Activated naive CD8-positive, alpha-beta T cell treated with anti-CD3 and anti-CD28 coated beads for 36 hours (primary cell): ENCODE data around the gene NSL1. TPM values are rescaled to one million over a fixed set of nuclear protein-coding genes. Genes with fewer than 3 reads are reported as not detected.
"Not testable (repeated sequence)": the region's sequence is repeated elsewhere in the genome, so short reads cannot be mapped to it uniquely, and the experiment has no call there.

Source experiments
- DNase-seq: peaks from one replicate; pipeline ENCODE4 v3.0.0; 2021
- H3K27ac Mint-ChIP-seq: one replicate; pipeline ENCODE4 v1.8.0; 2022; ENCODE audit warnings: mild to moderate bottlenecking, moderate library complexity, mixed read lengths
- H3K27me3 Mint-ChIP-seq: one replicate; pipeline ENCODE4 v1.8.0; 2022; ENCODE audit warnings: mild to moderate bottlenecking, mixed read lengths
- H3K36me3 Mint-ChIP-seq: one replicate; pipeline ENCODE4 v1.8.0; 2021; ENCODE audit warnings: mild to moderate bottlenecking, mixed read lengths
- H3K4me1 Mint-ChIP-seq: one replicate; pipeline ENCODE4 v1.8.0; 2021; ENCODE audit warnings: mixed read lengths
- H3K4me3 Mint-ChIP-seq: one replicate; pipeline ENCODE4 v1.8.0; 2022; ENCODE audit warnings: mild to moderate bottlenecking, moderate library complexity, mixed read lengths
- H3K9me3 Mint-ChIP-seq: one replicate; pipeline ENCODE4 v1.8.0; 2022; ENCODE audit warnings: mixed read lengths
- total RNA-seq, 2 experiments: library from RNA; stranded (reverse); gene quantifications; one replicate each; pipeline ENCODE4 v1.2.3, GENCODE V29; 2021

The NSL1 gene
- total RNA-seq, 2 experiments from 2014 or later = 35.7 to 36.7 TPM

DNA sequence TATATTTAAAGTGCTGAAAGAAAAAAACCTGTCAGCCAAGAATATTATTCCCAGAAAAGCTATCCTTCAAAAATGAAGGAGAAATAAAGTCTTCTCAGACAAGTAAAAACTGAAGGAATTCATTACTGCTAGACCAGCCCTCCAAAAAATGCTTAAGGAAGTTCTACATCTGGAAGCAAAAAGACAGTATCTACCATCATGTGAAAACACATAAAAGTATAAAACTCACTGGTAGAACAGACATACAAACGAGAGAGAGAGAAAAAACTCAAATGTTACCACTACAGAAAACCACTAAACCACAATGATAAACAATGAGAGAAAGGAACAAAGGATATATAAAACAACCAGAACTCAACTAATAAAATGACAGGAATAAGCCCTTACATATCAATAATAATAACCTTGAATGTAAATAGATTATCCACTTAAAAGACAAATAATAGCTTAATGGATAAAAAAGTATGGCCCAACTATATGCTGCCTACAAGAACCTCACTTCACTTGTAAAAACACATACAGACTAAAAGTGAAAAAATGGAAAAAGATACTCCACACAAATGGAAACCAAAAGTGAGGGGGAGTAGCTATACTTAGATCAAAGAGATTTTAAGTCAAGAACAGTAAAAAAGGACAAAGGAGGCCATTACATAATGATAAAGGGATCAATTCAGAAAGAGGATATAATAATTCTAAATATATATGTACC is 22.0 kb downstream of the NSL1 start:
- Mint-ChIP-seq H3K4me1 (peaks cover 47% of the 10 kb centered on the region), H3K27ac (peak overlapping the region; percentile 54), H3K27me3 (no peaks in the 10 kb centered on the region), H3K36me3 (peaks cover 80% of the 10 kb centered on the region), H3K4me3 (peak overlapping the region; percentile 1), H3K9me3 (peaks cover 51% of the 10 kb centered on the region)
- no peak for DNase-seq

DNA sequence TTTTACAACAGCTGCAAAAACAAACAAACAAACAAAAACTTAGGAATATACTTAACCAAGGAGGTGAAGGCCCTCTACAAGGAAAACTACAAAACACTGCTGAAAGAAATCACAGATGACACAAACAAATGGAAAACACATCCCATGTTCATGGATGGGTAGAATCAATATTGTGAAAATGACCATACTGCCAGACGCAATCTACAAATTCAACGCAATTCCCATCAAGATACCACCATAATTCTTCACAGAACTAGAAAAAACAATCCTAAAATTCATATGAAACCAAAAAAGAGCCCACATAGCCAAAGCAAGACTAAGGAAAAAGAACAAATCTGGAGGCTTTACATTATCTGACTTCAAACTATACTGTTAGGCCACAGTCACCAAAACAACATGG is 24.8 kb downstream of the NSL1 start:
- H3K4me3 Mint-ChIP-seq, H3K27me3 Mint-ChIP-seq, DNase-seq: not testable (repeated sequence)
- Mint-ChIP-seq H3K36me3 (peaks cover 65% of the 10 kb centered on the region), H3K9me3 (peaks cover 47% of the 10 kb centered on the region), H3K27ac (peak overlapping the region; percentile 52), H3K4me1 (peaks cover 41% of the 10 kb centered on the region)

DNA sequence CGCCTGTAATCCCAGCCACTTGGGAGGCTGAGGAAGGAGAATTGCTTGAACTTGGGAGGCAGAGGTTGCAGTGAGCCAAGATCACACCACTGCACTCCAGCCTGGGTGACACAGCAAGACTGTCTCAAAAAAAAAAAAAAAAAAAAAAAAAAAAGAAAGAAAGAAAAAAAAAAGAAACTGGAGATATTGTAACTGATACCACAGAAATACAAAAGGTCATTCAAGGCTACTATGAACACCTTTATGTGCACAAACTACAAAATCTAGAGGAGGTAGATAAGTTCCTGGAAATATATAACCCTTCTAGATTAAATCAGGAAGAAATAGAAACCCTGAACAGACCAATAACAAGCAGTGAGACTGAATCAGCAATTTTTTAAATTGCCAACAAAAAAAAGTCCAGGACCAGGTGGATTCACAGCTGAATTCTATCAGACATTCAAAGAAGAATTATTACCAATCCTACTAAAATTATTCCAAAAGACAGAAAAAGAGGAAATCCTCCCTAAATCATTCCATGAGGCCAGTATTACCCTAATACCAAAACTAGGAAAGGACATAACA is 26.8 kb downstream of the NSL1 start:
- Mint-ChIP-seq H3K36me3 (peaks cover 53% of the 10 kb centered on the region), H3K4me1 (peaks cover 33% of the 10 kb centered on the region), H3K9me3 (peaks cover 33% of the 10 kb centered on the region)
- not testable (repeated sequence) for H3K27ac Mint-ChIP-seq, H3K27me3 Mint-ChIP-seq, H3K4me3 Mint-ChIP-seq, DNase-seq

DNA sequence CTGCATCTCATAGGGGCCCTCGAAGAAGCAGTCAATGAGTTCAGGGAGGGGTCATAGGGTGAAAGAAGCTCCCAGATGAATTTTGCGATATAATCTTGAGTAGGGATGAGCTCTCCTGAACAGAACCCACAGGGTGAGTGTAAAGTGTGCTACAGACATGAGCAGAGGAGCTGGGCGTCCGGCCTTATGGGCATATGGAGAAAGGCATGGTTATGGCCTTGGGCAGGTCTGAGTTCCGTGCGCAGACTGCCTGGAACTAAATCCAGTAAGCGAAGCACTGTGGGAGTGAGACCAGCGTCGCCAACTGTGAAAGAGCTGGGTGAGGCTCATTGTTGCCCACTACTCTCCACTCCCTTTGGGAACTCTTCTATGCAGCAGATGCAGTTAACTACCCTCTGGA is 28.7 kb downstream of the NSL1 start:
- H3K27me3 Mint-ChIP-seq = no peaks in the 10 kb centered on the region
- H3K27ac Mint-ChIP-seq = no peak overlapping the region
- peaks cover 23% of the 10 kb centered on the region for H3K4me1 Mint-ChIP-seq
- peaks cover 41% of the 10 kb centered on the region for H3K36me3 Mint-ChIP-seq
- no peak overlapping the region for H3K4me3 Mint-ChIP-seq
- H3K9me3 Mint-ChIP-seq = peaks cover 20% of the 10 kb centered on the region
- no peak for DNase-seq

DNA sequence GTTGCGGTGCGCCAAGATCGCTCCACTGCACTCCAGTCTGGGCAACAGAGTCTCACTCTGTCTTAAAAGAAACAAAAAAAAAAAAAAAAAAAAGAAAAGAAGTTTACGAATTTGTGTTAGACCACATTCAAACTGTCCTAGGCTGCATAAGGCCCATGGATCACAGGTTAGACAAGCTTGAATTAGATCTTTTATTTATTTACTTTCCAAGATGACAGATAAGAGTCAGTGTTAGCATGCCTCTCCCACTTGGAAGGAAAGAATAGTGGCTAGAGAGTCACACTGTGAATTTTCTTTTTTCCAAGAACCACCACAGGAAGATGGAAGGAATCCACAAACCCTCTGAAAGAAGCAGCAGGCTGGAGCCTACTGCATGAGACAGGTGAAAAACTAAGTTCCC is 29.3 kb downstream of the NSL1 start:
- no peak for DNase-seq
- peaks cover 36% of the 10 kb centered on the region for H3K36me3 Mint-ChIP-seq
- no peaks in the 10 kb centered on the region for H3K27me3 Mint-ChIP-seq
- H3K27ac Mint-ChIP-seq = no peak overlapping the region
- H3K9me3 Mint-ChIP-seq = peaks cover 14% of the 10 kb centered on the region
- peaks cover 23% of the 10 kb centered on the region for H3K4me1 Mint-ChIP-seq
- no peak overlapping the region for H3K4me3 Mint-ChIP-seq

DNA sequence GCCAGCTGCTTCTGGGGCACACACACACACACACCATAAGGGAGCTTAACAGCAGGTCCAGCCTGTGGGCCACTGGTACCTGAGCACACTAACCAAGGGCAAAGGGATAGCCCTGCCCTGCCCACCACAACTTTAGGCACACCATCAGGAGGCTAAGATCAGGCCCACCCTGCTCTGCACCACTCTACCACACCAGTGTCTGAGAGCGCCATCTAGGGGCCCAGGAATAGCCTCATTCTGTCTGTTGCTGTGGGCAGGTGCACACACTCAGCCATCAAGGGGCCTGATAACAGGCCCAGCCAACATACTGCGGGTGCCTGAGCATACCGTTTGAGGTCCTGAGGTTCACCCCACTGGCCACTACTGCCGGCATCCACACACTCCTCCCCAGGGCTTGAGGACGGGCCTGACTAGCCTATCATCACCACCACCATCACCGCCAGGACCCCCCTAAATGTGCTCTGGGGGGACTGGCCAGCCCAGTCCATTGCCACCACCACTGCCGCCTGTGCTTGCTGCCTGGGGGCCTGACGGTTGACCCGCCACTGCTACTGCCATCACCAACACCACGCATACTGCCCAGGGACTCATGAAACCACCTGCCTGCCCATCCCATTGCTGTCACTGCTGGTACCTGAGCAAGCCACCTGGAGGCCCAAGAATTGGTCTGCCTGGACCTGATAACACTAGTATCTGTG is 31.3 kb downstream of the NSL1 start:
- H3K9me3 Mint-ChIP-seq = peaks cover 3% of the 10 kb centered on the region
- DNase-seq = peak; percentile 66
- no peak overlapping the region for H3K27ac Mint-ChIP-seq
- H3K4me1 Mint-ChIP-seq = peaks cover 23% of the 10 kb centered on the region
- peaks cover 21% of the 10 kb centered on the region for H3K36me3 Mint-ChIP-seq
- H3K4me3 Mint-ChIP-seq = no peak overlapping the region
- no peaks in the 10 kb centered on the region for H3K27me3 Mint-ChIP-seq

DNA sequence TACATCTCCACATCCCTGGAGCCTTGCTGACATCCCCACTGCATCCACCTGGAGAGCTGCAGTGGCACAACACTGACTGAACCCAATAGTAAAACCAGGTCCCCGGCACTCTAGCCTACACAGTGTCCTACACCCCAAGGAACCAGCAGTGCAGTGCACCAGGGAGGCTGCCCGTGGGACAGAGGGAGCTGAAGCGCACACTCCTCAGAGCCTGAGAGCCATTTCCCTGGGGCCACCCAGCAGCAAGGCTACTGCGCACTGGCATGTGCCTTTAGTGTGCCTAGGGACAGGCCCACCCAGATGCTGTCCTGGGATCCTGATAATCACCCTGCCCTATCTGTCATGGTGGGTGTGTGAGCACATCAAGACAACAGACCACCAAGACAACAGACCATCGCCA is 31.9 kb downstream of the NSL1 start:
- DNase-seq = no peak
- Mint-ChIP-seq H3K27me3 (no peaks in the 10 kb centered on the region), H3K36me3 (peaks cover 15% of the 10 kb centered on the region), H3K4me3 (no peak overlapping the region), H3K27ac (no peak overlapping the region), H3K9me3 (no peaks in the 10 kb centered on the region), H3K4me1 (peaks cover 23% of the 10 kb centered on the region)

DNA sequence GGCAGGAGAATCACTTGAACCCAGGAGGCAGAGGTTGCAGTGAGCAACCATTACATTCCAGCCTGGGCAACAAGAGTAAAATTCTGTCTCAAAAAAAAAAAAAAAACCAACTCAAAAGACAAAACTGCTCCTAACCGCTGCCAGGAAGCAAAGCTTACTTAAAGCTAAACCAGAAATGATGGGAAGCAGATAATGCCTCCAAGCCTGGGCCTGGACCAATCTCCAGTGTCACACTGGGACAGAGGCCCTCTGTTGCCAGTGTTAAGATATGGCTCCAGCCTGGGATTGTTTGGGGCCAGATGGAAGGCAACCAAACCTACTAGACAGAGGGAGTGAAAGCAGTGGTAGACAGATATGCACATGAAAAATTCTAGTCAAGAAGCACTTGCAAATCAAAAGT is 36.9 kb downstream of the NSL1 start:
- Mint-ChIP-seq H3K27ac (no peak overlapping the region), H3K9me3 (no peaks in the 10 kb centered on the region), H3K4me3 (no peak overlapping the region), H3K36me3 (peaks cover 8% of the 10 kb centered on the region), H3K4me1 (peaks cover 51% of the 10 kb centered on the region), H3K27me3 (no peaks in the 10 kb centered on the region)
- DNase-seq = no peak

DNA sequence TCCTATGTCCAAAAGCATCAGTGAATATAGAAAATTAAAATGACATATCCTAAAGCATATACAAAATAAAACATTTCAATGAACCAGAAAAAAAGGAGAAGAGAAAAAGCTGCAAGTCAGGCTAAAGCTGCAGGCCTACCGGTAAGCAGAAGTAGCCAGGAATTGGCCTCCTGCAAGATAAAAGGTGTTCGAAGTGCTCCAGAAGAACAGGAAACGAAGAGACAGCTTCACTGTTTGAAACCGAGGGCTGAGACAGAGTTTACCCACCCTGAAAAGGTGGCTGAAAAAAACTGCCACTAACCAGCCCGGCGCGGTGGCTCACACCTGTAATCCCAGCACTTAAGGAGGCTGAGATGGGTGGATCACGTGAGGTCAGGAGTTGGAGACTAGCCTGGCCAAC is 37.4 kb downstream of the NSL1 start:
- Mint-ChIP-seq H3K36me3 (peaks cover 8% of the 10 kb centered on the region), H3K9me3 (no peaks in the 10 kb centered on the region), H3K4me1 (peaks cover 53% of the 10 kb centered on the region), H3K4me3 (peak overlapping the region; percentile 0), H3K27ac (peak overlapping the region; percentile 72), H3K27me3 (no peaks in the 10 kb centered on the region)
- no peak for DNase-seq

DNA sequence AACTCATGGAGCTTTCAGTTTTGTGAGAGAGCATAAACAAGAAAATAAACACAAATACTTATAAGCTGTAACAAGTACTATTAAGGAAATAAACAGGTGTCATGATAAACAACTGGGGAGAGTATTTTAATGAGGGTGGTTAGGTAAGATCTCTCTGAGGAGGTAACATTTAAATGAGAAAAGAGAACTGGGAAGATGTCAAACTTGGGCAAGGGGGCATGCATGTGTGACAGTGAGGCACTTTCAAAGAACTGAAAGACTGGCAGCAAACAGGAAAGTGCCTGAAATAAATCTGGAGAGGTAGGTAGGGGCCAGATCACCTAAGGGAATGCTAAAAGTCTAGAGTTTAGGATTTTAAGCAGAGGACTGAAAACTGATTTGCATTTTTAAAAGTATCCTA is 37.8 kb downstream of the NSL1 start:
- Mint-ChIP-seq H3K4me3 (peak overlapping the region; percentile 0), H3K27ac (peak overlapping the region; percentile 72)

DNA sequence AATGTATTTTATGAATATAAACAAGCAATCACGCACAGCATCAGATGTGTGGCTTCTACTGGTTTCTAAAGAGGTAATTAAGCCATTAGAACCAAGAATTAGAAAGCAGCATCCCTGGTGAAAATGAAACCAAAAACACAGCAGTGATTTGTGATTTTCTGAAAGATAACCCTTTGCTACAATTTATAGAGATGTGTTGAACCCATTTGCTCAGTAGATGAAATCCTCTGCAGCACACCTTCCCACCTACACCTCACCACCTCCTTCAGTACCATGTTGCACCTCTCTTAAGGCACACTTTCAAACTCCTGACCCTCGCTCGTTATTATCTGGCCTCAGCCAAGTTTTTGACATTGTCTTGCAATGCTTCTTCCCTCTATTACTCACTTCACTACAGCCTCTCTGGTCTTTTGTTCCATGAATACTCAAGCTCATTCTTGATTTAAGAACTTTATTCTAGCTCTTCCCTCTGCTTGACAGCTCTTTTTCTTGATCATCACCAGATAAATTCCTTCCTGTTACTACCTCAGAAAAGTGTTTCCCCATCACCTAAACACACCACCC is 38.6 kb downstream of the NSL1 start:
- peak overlapping the region; percentile 72 for H3K27ac Mint-ChIP-seq
- no peaks in the 10 kb centered on the region for H3K9me3 Mint-ChIP-seq
- H3K4me3 Mint-ChIP-seq = peak overlapping the region; percentile 8
- no peaks in the 10 kb centered on the region for H3K27me3 Mint-ChIP-seq
- H3K36me3 Mint-ChIP-seq = peaks cover 6% of the 10 kb centered on the region
- H3K4me1 Mint-ChIP-seq = peaks cover 55% of the 10 kb centered on the region
- DNase-seq = no peak

More for the DNA sequence above, 37.8 kb downstream of the NSL1 start:
- no peak for DNase-seq
- Mint-ChIP-seq H3K27me3 (no peaks in the 10 kb centered on the region), H3K36me3 (peaks cover 6% of the 10 kb centered on the region), H3K4me1 (peaks cover 53% of the 10 kb centered on the region), H3K9me3 (no peaks in the 10 kb centered on the region)

DNA sequence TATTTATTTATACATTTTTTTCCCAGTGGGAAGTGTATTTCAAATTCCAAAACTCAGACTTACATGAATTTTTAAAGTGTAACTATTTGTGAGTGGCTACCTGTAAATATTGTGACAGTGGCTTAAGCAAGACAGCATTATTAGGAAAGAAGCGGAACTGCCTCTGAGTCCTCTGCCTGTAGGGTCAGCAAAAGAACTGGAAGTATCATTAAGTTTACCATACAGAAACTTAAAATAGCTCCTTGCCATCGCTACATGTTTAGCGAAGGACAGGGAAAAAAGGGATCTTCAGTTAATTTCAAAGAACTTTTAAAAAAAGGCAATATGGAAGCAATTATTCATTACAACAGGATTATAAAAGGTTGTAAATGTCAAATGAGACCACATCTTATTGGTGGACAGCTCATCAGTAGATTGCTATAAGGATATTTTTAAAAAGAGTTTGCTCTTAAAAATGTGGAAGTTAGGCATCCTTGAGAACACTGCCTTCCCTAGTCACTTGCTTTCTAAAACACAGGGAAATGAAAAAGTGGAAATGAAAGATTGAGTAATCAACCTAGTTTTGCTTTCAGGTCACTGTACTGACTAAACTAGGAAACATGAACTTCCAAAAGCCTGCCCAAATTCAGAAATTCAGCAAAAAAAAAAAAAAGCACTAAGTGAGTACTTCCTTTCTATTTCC is 39.2 kb downstream of the NSL1 start:
- Mint-ChIP-seq H3K27me3 (no peaks in the 10 kb centered on the region), H3K9me3 (no peaks in the 10 kb centered on the region), H3K4me3 (peak overlapping the region; percentile 8), H3K4me1 (peaks cover 55% of the 10 kb centered on the region), H3K36me3 (peaks cover 5% of the 10 kb centered on the region), H3K27ac (peak overlapping the region; percentile 72)
- no peak for DNase-seq

DNA sequence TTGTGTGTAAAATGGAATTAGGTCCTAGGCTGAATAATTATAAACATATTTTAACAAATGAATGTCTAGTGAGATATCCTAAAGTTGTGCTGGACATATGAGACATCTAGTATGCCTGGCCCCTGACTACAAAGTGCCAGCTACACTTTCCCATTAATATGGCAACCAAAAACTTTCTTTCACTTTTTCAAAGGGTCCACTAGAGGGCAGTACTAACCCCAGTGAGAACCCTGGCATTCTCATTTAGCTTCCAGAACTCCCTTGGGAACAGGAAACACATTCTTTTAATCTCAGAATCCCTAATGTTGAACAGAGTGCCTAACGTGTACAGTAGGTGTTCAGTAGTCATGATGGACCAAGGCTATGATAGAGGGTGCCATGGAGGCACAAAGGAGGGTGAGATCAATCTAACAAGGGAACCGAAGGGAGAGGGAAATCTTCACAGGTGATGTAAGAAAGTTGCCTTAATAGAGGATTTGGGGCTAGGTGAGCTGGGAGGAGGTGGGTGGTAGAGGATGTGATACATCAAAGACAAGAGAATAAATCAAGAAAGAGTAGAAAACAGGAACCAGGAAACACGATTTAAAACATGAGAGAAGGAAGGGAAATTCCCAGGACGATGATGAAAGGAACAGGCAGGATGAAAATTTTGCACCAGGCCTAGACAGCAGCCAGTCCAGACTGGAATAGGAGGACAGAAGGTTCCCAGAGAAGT is 41.6 kb downstream of the NSL1 start:
- Mint-ChIP-seq H3K4me3 (peak overlapping the region; percentile 29), H3K27me3 (no peaks in the 10 kb centered on the region), H3K27ac (peak overlapping the region; percentile 82), H3K4me1 (peaks cover 61% of the 10 kb centered on the region), H3K9me3 (peaks cover 3% of the 10 kb centered on the region), H3K36me3 (peaks cover 10% of the 10 kb centered on the region)
- DNase-seq = no peak

DNA sequence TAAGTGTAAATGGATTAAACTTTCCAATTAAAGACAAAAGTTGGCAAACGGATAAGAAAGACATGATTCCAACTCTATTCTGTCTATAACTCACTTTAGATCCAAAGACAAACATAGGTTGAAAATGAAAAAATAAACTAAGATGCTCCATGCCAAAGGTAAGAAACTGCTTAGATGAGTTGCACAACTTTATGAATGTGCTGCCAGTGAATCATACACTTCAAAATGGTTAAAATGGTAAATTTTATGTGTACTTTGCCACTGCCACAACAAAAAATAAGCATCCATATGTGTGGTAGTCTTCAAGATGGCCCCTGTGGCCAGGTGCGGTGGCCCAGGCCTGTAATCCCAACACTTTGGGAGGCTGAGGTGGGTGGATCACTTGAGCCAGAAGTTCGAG is 45.0 kb downstream of the NSL1 start:
- DNase-seq = no peak
- peaks cover 32% of the 10 kb centered on the region for H3K36me3 Mint-ChIP-seq
- H3K27me3 Mint-ChIP-seq = no peaks in the 10 kb centered on the region
- peaks cover 47% of the 10 kb centered on the region for H3K4me1 Mint-ChIP-seq
- no peak overlapping the region for H3K4me3 Mint-ChIP-seq
- peaks cover 10% of the 10 kb centered on the region for H3K9me3 Mint-ChIP-seq
- no peak overlapping the region for H3K27ac Mint-ChIP-seq
